ENCODE data around the gene ZPLD1. TPM values are rescaled to one million over a fixed set of nuclear protein-coding genes. Genes with fewer than 3 reads are reported as not detected.

Gene ZPLD1
- total RNA-seq, 1 experiment from 2014 or later, result 0.17 TPM

DNA sequence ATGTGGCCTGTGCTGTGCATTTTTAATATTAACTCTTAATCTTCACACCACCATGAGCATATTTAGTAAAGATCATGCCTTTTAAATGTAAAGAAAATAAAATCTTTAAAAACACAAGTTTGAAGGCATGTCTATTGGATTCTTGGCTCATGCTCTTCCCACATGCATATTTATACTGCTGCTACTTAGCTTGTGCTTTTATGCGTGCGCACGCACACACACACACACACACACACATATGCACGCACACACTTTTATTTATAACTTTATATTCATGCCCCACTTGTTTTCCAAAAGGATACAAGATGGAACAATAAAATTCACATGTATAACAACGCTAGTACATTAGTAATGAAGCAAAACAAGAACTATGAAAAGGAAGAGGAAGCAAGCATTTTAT is 36.1 kb upstream of the ZPLD1 start:
- Histone ChIP-seq H3K36me3 (ENCODE audit: insufficient read depth, low read length, poor library complexity, severe bottlenecking) (no peaks in the 10 kb centered on the region), H3K9me3 (ENCODE audit: low read depth, low read length, poor library complexity, severe bottlenecking) (no peaks in the 10 kb centered on the region), H3K27ac (ENCODE audit: low read depth, low read length, poor library complexity, severe bottlenecking) (no peak overlapping the region), H3K4me1 (ENCODE audit: insufficient read depth, low read length, poor library complexity, severe bottlenecking) (peaks cover 5% of the 10 kb centered on the region), H3K27me3 (replicated peaks; ENCODE audit: insufficient read depth, low read depth, low read length, poor library complexity) (no peaks in the 10 kb centered on the region), H3K4me3 (ENCODE audit: low read depth, low read length, poor library complexity, severe bottlenecking) (no peak overlapping the region)
- no TSS peak for BruUV-seq (replicated peaks)
- DNase-seq (ENCODE audit: low spot score), result no peak
- no peak for TF ChIP-seq CTCF (conservative IDR thresholded peaks at IDR 0.05; ENCODE audit: low read depth, low read length)
- no peak for TF ChIP-seq EZH2 (IDR thresholded peaks at IDR 0.05; ENCODE audit: borderline replicate concordance, low read depth, low read length, poor library complexity, severe bottlenecking)
- ChIA-PET CTCF (no interaction called here), POLR2A (ENCODE audit: low non-redundant PET) (no interaction called here)
- intact Hi-C loops (cut with micrococcal nuclease; ENCODE audit: unreplicated experiment), result no loop called here

- no peak overlapping the region for H3K27ac ChIP-seq (ENCODE audit: low read depth, low read length, poor library complexity, severe bottlenecking)
- POLR2A ChIA-PET (ENCODE audit: low non-redundant PET), result no interaction called here
- intact Hi-C loops (cut with micrococcal nuclease; ENCODE audit: unreplicated experiment), result no loop called here
- H3K4me1 ChIP-seq (ENCODE audit: insufficient read depth, low read length, poor library complexity, severe bottlenecking), result peaks cover 5% of the 10 kb centered on the region
- H3K9me3 ChIP-seq (ENCODE audit: low read depth, low read length, poor library complexity, severe bottlenecking), result no peaks in the 10 kb centered on the region
- CTCF ChIA-PET, result no interaction called here
- no peaks in the 10 kb centered on the region for H3K27me3 ChIP-seq (replicated peaks; ENCODE audit: insufficient read depth, low read depth, low read length, poor library complexity)
- no peak overlapping the region for H3K4me3 ChIP-seq (ENCODE audit: low read depth, low read length, poor library complexity, severe bottlenecking)
- no peaks in the 10 kb centered on the region for H3K36me3 ChIP-seq (ENCODE audit: insufficient read depth, low read length, poor library complexity, severe bottlenecking)
- no TSS peak for BruUV-seq (replicated peaks)
- TF ChIP-seq CTCF (conservative IDR thresholded peaks at IDR 0.05; ENCODE audit: low read depth, low read length) (no peak), EZH2 (IDR thresholded peaks at IDR 0.05; ENCODE audit: borderline replicate concordance, low read depth, low read length, poor library complexity, severe bottlenecking) (no peak)
- DNase-seq (ENCODE audit: low spot score), result no peak
These were observed 34.7 kb upstream of the ZPLD1 start for GRCh38 chr3:102400142-102400541.

GRCh38 chr3:102400766-102401165 is 34.0 kb upstream of the ZPLD1 start:
- POLR2A ChIA-PET (ENCODE audit: low non-redundant PET), result no interaction called here

More at GRCh38 chr3:102400766-102401165, 34.0 kb upstream of the ZPLD1 start:
- H3K36me3 ChIP-seq (ENCODE audit: insufficient read depth, low read length, poor library complexity, severe bottlenecking), result no peaks in the 10 kb centered on the region
- H3K9me3 ChIP-seq (ENCODE audit: low read depth, low read length, poor library complexity, severe bottlenecking), result no peaks in the 10 kb centered on the region
- H3K4me3 ChIP-seq (ENCODE audit: low read depth, low read length, poor library complexity, severe bottlenecking), result no peak overlapping the region
- no peak overlapping the region for H3K27ac ChIP-seq (ENCODE audit: low read depth, low read length, poor library complexity, severe bottlenecking)
- intact Hi-C loops (cut with micrococcal nuclease; ENCODE audit: unreplicated experiment), result no loop called here
- CTCF ChIA-PET, result no interaction called here
- no peaks in the 10 kb centered on the region for H3K27me3 ChIP-seq (replicated peaks; ENCODE audit: insufficient read depth, low read depth, low read length, poor library complexity)
- TF ChIP-seq CTCF (conservative IDR thresholded peaks at IDR 0.05; ENCODE audit: low read depth, low read length), result no peak
- TF ChIP-seq EZH2 (IDR thresholded peaks at IDR 0.05; ENCODE audit: borderline replicate concordance, low read depth, low read length, poor library complexity, severe bottlenecking), result no peak
- BruUV-seq (replicated peaks), result no TSS peak
- H3K4me1 ChIP-seq (ENCODE audit: insufficient read depth, low read length, poor library complexity, severe bottlenecking), result peaks cover 5% of the 10 kb centered on the region
- no peak for DNase-seq (ENCODE audit: low spot score)

Measured in A673 (cell line).